ENCODE data around the gene ANXA10. TPM values are rescaled to one million over a fixed set of nuclear protein-coding genes. Genes with fewer than 3 reads are reported as not detected.

Gene ANXA10
- total RNA-seq, 1 experiment from 2014 or later = 0.47 TPM

DNA sequence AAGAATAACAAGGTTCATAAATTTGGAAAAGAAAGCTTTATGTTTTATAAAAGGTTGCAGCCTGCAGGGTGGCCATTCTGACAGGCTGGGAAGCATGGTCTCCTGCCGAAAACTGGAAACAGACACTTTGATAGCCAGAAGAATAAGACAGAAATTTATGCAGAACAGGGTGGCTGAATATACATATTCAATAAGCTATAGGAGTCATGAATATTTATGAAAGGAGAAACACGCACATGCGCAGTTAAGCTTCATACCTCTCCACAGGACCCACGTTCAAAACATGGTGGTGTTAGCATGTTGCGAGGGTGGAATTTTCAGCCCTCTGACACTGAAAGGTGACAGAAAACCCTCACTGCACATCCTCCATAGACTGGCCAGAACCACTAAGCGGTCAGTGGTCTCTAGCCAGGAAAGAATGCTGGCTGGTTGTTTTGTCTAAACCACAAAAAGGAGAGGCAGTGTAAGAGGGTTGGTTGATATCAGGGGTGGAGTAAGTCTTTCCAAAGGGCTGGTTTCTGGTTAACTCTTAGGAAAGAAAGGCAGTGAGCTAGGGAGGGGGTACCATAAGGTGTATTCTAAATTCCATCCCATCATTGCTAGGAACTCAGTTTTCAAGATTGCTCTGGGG lies 58.2 kb downstream of the ANXA10 start:
- Histone ChIP-seq H3K27ac (ENCODE audit: low read length) (no peak overlapping the region), H3K79me2 (ENCODE audit: low read length) (no peaks in the 10 kb centered on the region), H3F3A (ENCODE audit: low read length, unreplicated experiment) (no peaks in the 10 kb centered on the region), H4K20me1 (ENCODE audit: low read length) (no peaks in the 10 kb centered on the region), H3K4me2 (ENCODE audit: low read length) (no peak overlapping the region), H3K4me3 (ENCODE audit: low read length) (no peak overlapping the region), H3K4me1 (ENCODE audit: insufficient read depth, low read length) (peaks cover 4% of the 10 kb centered on the region), H3K9ac (ENCODE audit: low read length) (no peak overlapping the region), H3K9me2 (replicated peaks; ENCODE audit: low read length) (no peaks in the 10 kb centered on the region), H3K9me3 (ENCODE audit: low read length) (no peaks in the 10 kb centered on the region), H2AFZ (ENCODE audit: low read length) (no peak overlapping the region), H3K36me3 (ENCODE audit: low read depth, low read length) (no peaks in the 10 kb centered on the region), H3K27me3 (ENCODE audit: low read length) (no peaks in the 10 kb centered on the region)
- CTCF ChIA-PET = no interaction called here
- DNase-seq (no peak), ATAC-seq (no peak)
- intact Hi-C loops (cut with micrococcal nuclease) = no loop called here
- POLR2A ChIA-PET (ENCODE audit: unreplicated experiment) = interaction anchor here (0.7 kb wide), 1 partner anchor 30 kb away, joined by 3 read pairs; no protein-coding TSS in a partner anchor
- no TSS peak for BruUV-seq (replicated peaks)
- TF ChIP-seq, protein P1, sequence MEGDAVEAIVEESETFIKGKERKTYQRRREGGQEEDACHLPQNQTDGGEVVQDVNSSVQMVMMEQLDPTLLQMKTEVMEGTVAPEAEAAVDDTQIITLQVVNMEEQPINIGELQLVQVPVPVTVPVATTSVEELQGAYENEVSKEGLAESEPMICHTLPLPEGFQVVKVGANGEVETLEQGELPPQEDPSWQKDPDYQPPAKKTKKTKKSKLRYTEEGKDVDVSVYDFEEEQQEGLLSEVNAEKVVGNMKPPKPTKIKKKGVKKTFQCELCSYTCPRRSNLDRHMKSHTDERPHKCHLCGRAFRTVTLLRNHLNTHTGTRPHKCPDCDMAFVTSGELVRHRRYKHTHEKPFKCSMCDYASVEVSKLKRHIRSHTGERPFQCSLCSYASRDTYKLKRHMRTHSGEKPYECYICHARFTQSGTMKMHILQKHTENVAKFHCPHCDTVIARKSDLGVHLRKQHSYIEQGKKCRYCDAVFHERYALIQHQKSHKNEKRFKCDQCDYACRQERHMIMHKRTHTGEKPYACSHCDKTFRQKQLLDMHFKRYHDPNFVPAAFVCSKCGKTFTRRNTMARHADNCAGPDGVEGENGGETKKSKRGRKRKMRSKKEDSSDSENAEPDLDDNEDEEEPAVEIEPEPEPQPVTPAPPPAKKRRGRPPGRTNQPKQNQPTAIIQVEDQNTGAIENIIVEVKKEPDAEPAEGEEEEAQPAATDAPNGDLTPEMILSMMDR (conservative IDR thresholded peaks at IDR 0.05; ENCODE audit: low read depth, low read length) = no peak
- no peak for TF ChIP-seq EZH2 (IDR thresholded peaks at IDR 0.05; ENCODE audit: low read length, unreplicated experiment)
- no peak for TF ChIP-seq EZH2phosphoT487 (IDR thresholded peaks at IDR 0.05; ENCODE audit: borderline replicate concordance, low read length)

DNA sequence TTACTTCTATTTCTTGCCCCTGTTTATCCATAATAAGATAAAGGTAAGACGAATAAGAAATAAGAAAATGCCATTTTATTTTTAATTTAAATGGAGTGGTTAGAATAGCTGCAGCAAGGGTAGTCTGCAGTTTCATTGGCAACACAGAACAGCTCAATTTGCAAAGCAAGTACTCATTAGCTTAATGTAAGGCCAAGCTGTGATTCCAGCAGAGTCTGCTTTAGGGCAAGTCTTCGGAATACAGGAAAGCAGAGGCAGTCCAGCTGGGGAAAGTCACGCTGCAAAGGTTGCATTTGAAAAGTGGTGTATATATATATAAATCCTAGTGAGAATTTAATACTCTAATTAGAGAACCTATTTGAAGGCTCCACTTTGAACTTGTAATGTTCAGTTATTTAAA lies 59.0 kb downstream of the ANXA10 start:
- CTCF ChIA-PET = no interaction called here
- no peak overlapping the region for H3K4me2 ChIP-seq (ENCODE audit: low read length)
- no peak overlapping the region for H3K4me3 ChIP-seq (ENCODE audit: low read length)
- no TSS peak for BruUV-seq (replicated peaks)
- H3K4me1 ChIP-seq (ENCODE audit: insufficient read depth, low read length) = peaks cover 4% of the 10 kb centered on the region
- no peaks in the 10 kb centered on the region for H3K36me3 ChIP-seq (ENCODE audit: low read depth, low read length)
- DNase-seq = no peak
- no peak overlapping the region for H3K27ac ChIP-seq (ENCODE audit: low read length)
- POLR2A ChIA-PET (ENCODE audit: unreplicated experiment) = interaction anchor here (0.7 kb wide), 1 partner anchor 31 kb away, joined by 3 read pairs; no protein-coding TSS in a partner anchor
- H3K9ac ChIP-seq (ENCODE audit: low read length) = no peak overlapping the region
- no peaks in the 10 kb centered on the region for H3F3A ChIP-seq (ENCODE audit: low read length, unreplicated experiment)
- H3K9me3 ChIP-seq (ENCODE audit: low read length) = no peaks in the 10 kb centered on the region
- intact Hi-C loops (cut with micrococcal nuclease) = no loop called here
- H2AFZ ChIP-seq (ENCODE audit: low read length) = no peak overlapping the region
- ATAC-seq = no peak
- no peaks in the 10 kb centered on the region for H4K20me1 ChIP-seq (ENCODE audit: low read length)
- no peaks in the 10 kb centered on the region for H3K9me2 ChIP-seq (replicated peaks; ENCODE audit: low read length)
- no peak for TF ChIP-seq EZH2phosphoT487 (IDR thresholded peaks at IDR 0.05; ENCODE audit: borderline replicate concordance, low read length)
- TF ChIP-seq EZH2 (IDR thresholded peaks at IDR 0.05; ENCODE audit: low read length, unreplicated experiment) = no peak
- TF ChIP-seq, protein P1 (conservative IDR thresholded peaks at IDR 0.05; ENCODE audit: low read depth, low read length) = no peak
- H3K79me2 ChIP-seq (ENCODE audit: low read length) = no peaks in the 10 kb centered on the region
- H3K27me3 ChIP-seq (ENCODE audit: low read length) = no peaks in the 10 kb centered on the region

DNA sequence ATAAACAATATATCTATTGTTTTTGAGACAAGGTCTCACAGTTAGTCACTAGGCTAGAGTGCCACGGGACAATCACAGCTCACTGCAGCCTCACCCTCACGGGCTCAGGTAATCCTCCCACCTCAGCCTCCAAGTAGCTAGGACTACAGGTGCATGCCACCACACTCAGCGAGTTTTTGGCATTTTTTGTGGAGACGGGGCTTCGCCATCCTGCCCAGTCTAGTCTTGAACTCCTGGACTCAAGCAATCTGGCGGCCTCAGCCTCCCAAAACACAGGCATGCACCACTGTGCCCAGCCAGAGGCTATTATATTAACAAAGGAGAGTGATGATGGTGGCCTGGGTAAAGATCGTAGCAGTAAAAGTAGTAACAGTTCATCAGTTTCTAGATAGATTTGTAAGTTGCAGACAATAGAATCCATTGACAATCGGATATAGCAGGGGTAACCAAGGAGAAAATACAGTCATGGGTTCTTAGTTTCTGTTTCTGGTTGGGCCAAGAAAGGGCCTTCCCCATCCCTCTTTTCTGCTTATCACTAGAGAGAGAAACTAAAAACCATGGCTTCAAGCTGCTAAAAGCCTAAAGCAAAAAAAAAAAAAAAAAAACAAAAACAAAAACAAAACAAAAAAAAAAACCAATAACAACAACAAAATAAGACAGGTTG lies 60.6 kb downstream of the ANXA10 start:
- H3K27ac ChIP-seq (ENCODE audit: low read length) = 0 out of 2 replicates have a peak overlapping the region, but pooled peaks have one; percentile 8
- POLR2A ChIA-PET (ENCODE audit: unreplicated experiment) = no interaction called here

More for the DNA sequence above, 60.6 kb downstream of the ANXA10 start:
- no peak for ATAC-seq
- no peaks in the 10 kb centered on the region for H3K27me3 ChIP-seq (ENCODE audit: low read length)
- H3K9me3 ChIP-seq (ENCODE audit: low read length) = no peaks in the 10 kb centered on the region
- peak overlapping the region; percentile 58 for H2AFZ ChIP-seq (ENCODE audit: low read length)
- peak overlapping the region; percentile 38; the same call in 1 of the 2 replicates for H3K4me3 ChIP-seq (ENCODE audit: low read length)
- peaks cover 4% of the 10 kb centered on the region for H3K4me1 ChIP-seq (ENCODE audit: insufficient read depth, low read length)
- TF ChIP-seq EZH2phosphoT487 (IDR thresholded peaks at IDR 0.05; ENCODE audit: borderline replicate concordance, low read length) = no peak
- no peak for TF ChIP-seq EZH2 (IDR thresholded peaks at IDR 0.05; ENCODE audit: low read length, unreplicated experiment)
- TF ChIP-seq, protein P1 (conservative IDR thresholded peaks at IDR 0.05; ENCODE audit: low read depth, low read length) = no peak
- no peaks in the 10 kb centered on the region for H3K36me3 ChIP-seq (ENCODE audit: low read depth, low read length)
- no peaks in the 10 kb centered on the region for H4K20me1 ChIP-seq (ENCODE audit: low read length)
- no peaks in the 10 kb centered on the region for H3K79me2 ChIP-seq (ENCODE audit: low read length)
- intact Hi-C loops (cut with micrococcal nuclease) = loop anchor here (1.0 kb wide), 1 partner anchor 55 kb away; no protein-coding TSS in a partner anchor
- DNase-seq = no peak
- BruUV-seq (replicated peaks) = no TSS peak
- CTCF ChIA-PET = interaction anchor here (0.6 to 1.0 kb wide), 2 partner anchors 47 to 75 kb away, joined by 3 to 4 read pairs; no protein-coding TSS in a partner anchor
- H3K9ac ChIP-seq (ENCODE audit: low read length) = peak overlapping the region; percentile 8; the same call in 1 of the 2 replicates
- no peaks in the 10 kb centered on the region for H3F3A ChIP-seq (ENCODE audit: low read length, unreplicated experiment)
- no peaks in the 10 kb centered on the region for H3K9me2 ChIP-seq (replicated peaks; ENCODE audit: low read length)
- H3K4me2 ChIP-seq (ENCODE audit: low read length) = peak overlapping the region; percentile 63

Data from PC-3 (cell line).